Cardiac fibroblast (primary cell): Measurements from ENCODE around the gene KRABD2.

ENCODE experiments used
- DNase-seq, 2 donors: peaks; one replicate each; pipeline versions ENCODE4 v3.0.0 to v3.0.0-alpha.2; 2010; ENCODE audit warnings: low read depth in 2 of 2
- H3K4me3 ChIP-seq, 2 donors: replicated peaks in 1 of 2; 1 replicate in 1 of 2; 2 replicates in 1 of 2; pipeline ENCODE4 v1.5.1; 2011; ENCODE audit warnings: low read depth in 2 of 2, low read length in 2 of 2, mild to moderate bottlenecking in 2 of 2, moderate library complexity in 1 of 2
- CTCF ChIP-seq: IDR thresholded peaks from one replicate; pipeline ENCODE4 v1.5.1; 2011; ENCODE audit warnings: low read depth, mild to moderate bottlenecking, low read length, inconsistent platforms

The KRABD2 gene

GRCh38 chr17:8376271-8377067 is at the start of gene KRABD2:
Gene KRABD2 (minus strand): TSS chr17:8376704.
- peak within 1 kb of the TSS; percentile 60 to 80 for H3K4me3 ChIP-seq
- DNase-seq = peak; percentile 83 to 88
- peak; percentile 51 for TF ChIP-seq CTCF

GRCh38 chr17:8421571-8421970 is 45.1 kb upstream of the KRABD2 start:
- H3K4me3 ChIP-seq = no peak overlapping the region
- DNase-seq = peak; percentile 52 to 54
- no peak for TF ChIP-seq CTCF

- TF ChIP-seq CTCF = no peak
- DNase-seq = peak; percentile 85 to 91
- H3K4me3 ChIP-seq = no peak overlapping the region
Measured at GRCh38 chr17:8420041-8420934, 43.8 kb upstream of the KRABD2 start.

- no peak for TF ChIP-seq CTCF
- no peak overlapping the region for H3K4me3 ChIP-seq
- no peak for DNase-seq
Measured at GRCh38 chr17:8419305-8419704, 42.8 kb upstream of the KRABD2 start.

GRCh38 chr17:8418471-8418870 is 42.0 kb upstream of the KRABD2 start:
- TF ChIP-seq CTCF = no peak
- DNase-seq = no peak
- H3K4me3 ChIP-seq = no peak overlapping the region

GRCh38 chr17:8417806-8418205 is 41.3 kb upstream of the KRABD2 start:
- no peak overlapping the region for H3K4me3 ChIP-seq
- no peak for TF ChIP-seq CTCF
- no peak for DNase-seq
